ENCODE measurements around the gene GIMAP1. TPM values are rescaled to one million over a fixed set of nuclear protein-coding genes. Genes with fewer than 3 reads are reported as not detected.
A peak's percentile ranks its signal among the peaks of the same experiment; 100 is the strongest.

GIMAP1 gene
- total RNA-seq, 1 donor from 2014 or later: 0.44 TPM

GRCh38 chr7:150722431-150722931 is 6.1 kb downstream of the GIMAP1 start:
- no peak for ATAC-seq

DNA sequence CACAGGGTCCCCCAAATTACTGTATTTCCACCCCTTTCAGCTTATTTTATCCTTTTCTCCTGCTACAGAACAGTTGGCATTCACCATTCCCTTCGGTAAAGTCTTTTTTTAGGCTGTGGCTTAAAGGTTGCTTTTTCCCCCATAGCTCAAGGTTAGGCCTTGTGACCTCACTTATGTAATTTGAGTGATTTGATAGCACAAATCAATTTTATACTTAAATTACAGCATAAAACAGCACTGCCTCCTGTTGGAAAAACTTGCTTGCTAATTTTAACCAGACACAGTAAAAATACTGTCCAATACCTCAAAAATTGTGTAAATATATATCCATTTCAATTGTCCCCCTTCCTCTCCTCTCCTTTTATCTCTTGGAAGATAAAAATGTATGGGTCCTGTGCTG is 7.1 kb downstream of the GIMAP1 start:
- ATAC-seq: no peak

DNA sequence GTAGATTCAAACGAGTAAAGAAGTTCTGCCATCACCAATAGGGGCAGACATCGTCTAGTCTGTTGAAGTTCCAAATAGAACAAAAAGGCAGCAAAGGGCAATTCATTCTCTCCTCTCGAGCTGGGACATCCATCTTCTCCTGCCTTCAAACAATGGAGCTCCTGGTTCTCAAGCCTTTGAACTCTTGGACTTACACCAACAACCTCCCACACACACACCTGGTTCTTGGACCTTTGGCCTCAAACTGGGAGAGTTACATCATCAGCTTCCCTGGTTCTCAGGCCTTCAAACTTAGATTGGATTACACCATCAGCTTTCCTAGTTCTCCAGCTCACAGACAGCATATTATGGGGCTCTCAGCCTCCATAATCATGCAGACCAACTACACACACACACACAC is 11.0 kb downstream of the GIMAP1 start:
- ATAC-seq: no peak

DNA sequence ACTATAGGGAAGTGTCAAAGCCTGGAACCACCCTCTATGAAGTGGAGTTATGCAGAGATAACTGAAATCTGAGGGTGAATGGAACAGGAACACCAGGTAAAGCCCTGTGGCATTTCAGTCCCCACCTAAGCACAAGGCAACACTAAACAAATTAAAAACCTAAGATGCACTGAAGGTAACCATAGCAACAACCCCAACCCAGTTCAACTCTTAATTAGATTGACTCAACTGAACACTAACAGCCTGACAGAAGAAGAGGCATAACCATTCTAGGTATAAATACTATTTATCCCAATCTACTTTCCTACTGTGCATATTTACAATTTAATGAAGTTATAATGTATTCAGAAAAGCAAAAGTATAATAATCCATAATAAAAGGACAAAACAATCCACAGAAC is 11.6 kb downstream of the GIMAP1 start:
- ATAC-seq: no peak

DNA sequence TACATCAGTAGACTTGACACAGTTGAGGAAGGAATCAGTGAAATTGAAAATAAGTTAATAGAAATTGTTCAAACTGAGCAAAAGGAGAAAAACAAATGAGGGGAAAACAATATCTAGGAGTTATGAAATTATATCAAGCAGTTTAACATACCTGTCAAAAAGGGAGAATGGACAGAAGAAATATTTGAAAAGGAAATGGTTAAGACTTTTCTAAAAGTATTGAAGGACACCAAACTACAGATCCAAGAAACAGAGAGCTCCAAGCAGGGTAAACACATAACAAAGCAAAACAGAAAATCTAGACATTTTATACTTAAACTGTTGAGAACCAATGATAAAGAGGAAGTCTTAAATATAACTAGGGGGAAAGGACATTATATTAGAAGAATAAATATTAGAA is 12.2 kb downstream of the GIMAP1 start:
- ATAC-seq: no peak

DNA sequence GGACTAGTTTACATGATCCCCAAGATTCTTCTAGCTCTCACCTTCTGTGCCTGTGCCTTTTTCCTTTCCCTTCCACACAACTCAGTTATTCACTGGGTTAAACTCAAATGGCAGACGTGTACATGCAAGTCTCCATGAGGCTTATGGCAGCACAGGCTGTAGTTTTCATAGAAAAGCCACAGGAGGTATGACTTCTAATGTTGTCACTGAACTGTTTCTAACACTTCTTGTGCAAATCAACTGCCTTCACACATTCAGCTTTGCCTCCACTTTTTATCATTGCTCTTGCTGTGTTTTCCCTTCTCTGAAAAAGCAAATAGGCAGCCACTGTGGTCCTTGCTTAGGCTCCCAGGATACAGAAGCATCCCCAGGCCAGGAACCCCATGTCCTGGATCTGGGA is 15.5 kb downstream of the GIMAP1 start:
- ATAC-seq: no peak

DNA sequence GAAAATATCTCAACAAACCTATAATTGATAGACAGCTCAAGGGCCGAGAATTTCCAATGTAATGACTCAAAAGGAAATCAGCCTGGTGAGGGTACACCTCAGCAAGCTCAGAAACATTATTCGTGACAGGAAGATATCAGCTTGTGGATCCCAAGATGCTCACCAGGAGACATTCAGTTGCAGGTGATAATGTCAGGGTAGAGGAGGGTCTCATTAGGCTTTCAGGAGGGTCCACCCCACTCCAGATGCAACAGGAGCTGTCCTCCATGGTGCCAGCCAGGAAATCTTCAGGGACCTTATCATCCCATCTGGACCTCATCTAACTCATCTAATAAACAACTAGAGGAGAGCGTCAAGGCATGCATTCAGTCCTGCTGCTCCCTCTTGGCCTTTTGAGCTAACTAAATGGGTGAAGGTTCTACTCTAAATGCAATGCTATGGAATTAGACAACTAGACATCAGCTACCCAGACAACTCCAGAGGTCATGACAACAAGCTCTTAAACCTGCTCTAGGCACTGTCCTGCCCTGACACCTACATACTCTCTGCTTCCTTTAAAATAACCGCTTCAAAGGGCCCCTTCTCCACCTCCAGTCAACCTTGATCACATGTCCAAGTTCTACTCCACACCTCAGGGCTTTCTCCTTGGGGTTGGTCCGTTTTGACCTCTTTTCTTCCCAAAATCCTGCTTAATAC is 16.5 kb downstream of the GIMAP1 start:
- no peak for ATAC-seq

DNA sequence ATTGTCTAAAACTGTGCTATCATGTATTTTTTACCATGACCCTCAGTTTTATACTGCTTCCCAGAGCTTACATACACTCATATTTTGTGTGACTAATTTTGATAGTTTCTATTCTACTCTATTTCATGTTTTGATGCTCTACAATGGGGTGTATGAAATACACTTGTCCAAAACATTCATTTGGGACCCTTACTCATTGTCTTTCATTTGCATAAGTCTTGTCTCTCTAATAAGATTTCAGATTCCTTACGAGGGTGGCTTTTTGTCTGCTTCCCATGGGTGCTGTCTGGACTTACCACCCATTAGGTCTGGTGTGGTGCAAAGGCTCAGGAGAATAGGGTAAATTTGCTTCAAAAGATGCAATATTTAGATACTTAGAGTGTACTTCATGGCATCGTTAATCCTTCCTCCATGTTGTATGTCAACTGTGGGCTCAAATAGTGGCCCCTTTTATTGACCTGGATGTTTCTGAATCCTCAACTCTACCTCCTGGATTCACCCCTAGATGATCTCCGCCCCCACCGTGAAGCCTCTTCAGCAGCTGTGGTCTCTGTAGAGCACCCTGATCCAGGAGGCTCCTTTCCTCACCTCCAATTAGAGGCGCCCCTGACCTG is 17.2 kb downstream of the GIMAP1 start:
- ATAC-seq: no peak

DNA sequence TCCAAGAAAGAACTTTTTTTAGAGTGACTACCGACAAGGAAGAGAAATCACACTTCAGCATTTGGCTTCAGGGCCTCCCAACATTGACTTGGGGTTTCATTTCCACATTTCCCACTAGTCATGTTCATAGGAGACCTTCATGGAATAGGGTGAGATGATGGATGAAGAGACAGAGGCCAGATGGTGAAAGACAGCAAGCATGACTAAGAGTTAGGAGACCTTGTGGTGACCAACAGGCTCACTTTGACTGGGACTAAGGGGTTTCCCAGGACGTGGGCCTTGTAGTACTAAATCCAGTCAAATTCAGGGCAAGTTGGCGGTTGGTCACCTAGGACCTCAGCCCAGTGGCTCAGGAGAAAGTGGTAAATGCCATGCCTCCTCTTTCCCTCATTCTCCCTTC is 17.8 kb downstream of the GIMAP1 start:
- no peak for ATAC-seq

GRCh38 chr7:150735596-150736358 is 19.4 kb downstream of the GIMAP1 start:
- ATAC-seq: no peak

- ATAC-seq: no peak
These were observed 20.5 kb downstream of the GIMAP1 start for GRCh38 chr7:150736864-150737263.

DNA sequence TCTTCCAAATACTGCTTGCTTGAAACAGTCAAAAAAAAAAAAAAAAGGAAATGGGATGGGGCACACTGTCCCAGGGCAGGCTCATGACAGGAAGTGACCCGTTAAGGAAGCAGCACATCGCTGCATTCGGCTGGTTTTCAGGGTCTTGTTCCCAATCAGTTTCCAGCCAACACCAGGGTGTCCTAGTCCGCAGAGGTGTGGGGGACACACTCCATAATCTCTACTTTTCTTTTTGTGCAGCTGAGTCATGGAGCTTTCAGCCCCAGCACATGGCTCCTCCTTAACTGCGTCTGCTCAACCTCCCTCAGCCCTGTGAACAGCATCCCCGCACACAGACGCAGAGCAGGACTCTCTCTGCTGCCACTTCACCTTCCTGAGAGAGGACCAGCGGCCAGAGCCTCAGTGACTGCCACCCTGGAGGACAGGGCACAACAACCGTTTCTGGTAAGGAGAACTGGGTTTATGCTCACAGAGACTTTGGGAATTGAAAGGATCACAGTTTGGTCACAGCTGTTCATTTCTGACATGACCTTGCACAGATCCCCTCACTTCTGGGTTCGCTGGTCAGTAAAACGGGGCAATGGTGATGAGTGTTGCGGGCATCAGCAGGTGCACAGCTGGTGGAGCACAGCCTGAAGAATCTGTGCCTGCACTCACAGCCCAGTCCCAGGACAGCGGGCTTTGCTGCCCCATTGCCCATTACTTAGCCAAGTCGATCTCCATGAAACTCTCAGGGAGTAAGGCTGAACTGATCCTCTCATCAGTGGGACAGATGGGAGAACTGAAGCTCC is 21.0 kb downstream of the GIMAP1 start, which contains the start of gene GIMAP5:
GIMAP5 (plus strand) TSS at position 154 of the 791 bp plus-strand sequence. CDS start 3,467 bp downstream, outside the sequence.
- ATAC-seq: peak; percentile 10

DNA sequence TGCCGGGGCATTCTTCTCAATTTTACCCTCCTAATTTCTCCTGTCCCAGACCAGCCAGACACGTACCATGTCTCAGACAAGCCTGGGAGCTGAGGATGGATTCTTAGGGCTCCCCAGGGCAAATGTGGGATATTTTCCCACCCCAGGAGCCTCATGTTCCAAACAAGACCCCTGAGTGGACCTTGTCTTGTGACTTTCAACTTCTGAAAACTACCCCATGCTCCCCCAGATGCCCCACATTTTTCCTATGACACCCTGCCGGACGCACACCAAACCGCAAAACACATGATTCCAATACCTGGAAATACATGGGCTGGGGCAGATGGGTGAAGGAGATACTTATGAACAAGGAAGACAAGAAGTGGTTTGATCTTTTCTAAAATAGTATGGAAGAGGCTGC is 21.7 kb downstream of the GIMAP1 start:
- ATAC-seq: no peak

GRCh38 chr7:150738591-150739001 is 22.2 kb downstream of the GIMAP1 start:
- peak; percentile 82 for ATAC-seq

DNA sequence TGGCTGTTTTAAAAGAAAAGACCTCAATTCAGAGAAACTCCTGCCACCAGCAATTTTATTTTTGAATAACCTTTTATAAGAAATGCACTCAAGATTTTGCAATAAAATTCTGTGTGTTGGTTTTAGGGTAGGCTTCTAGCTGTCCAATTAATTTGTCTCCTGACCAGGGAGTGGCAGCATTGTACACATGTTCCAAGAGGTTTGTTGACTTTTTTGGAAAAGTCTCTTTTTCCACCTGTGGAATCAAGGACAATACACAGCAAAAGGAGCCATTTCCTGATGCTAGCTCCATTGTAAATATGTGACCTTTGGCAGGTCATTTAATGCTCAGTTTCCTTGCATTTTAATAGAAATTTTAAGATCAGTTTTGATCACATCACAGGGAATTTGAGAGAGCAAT is 22.6 kb downstream of the GIMAP1 start:
- no peak for ATAC-seq

- ATAC-seq: no peak
These were observed 23.6 kb downstream of the GIMAP1 start for GRCh38 chr7:150740053-150740452.

- no peak for ATAC-seq
These were observed 26.0 kb downstream of the GIMAP1 start for GRCh38 chr7:150742286-150742968.

GRCh38 chr7:150744041-150744656 is 27.7 kb downstream of the GIMAP1 start:
- no peak for ATAC-seq

DNA sequence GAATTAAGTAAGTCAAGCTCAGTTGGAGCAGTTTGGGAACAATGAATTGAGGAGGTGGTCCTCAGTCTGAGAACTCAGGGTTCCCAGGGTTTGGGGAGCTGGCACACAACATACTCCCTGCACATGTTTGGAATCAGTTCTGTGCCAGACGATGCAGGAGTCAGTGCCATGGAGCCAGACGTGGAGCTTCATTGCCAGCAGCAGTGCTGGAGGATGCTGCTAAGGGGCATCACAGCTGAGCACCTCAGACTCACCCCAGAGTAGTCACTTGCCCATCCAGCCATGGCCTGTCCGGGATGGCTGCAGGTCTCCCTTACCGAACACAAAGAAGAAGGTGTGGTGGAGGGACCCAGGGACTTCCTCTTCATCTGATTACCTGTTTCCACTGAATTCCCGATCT is 28.7 kb downstream of the GIMAP1 start:
- ATAC-seq: no peak

DNA sequence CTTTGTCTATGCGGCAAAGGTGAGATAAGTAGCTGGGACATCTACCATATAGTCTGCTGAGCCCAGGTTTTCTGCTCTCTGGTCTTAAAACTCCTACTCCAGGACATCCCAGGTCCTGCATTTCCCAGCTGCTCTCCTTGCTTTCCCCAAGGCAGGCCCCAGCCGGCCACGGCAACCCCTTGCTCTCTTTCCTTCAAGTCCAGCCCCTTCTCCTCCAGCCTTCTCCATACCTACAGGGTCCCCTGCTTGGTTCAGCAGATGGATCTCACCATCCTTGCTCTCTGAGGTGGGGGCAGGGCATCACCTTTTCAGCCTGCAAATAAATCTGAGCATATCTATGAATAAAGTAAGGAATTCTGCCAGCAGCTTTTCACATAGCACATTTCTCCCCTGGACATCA is 29.5 kb downstream of the GIMAP1 start:
- no peak for ATAC-seq

GRCh38 chr7:150746921-150747320 is 30.5 kb downstream of the GIMAP1 start:
- ATAC-seq: peak; percentile 32

GRCh38 chr7:150748376-150748775 is 32.0 kb downstream of the GIMAP1 start:
- ATAC-seq: no peak
